GM21528 (cell line): ENCODE data around the gene SMAD2.
"Not testable (repeated sequence)": the region's sequence is repeated elsewhere in the genome, so short reads cannot be mapped to it uniquely, and the experiment has no call there.

Source experiments
- ATAC-seq: cut with Tn5 transposase; IDR thresholded peaks from one replicate; pipeline ENCODE4 v1.9.1; 2021; ENCODE audit warnings: mild to moderate bottlenecking, moderate library complexity; ENCODE audit not compliant: unreplicated experiment, low FRiP score

Gene SMAD2

GRCh38 chr18:47930199-47930930 is at the start of gene SMAD2:
SMAD2 (minus strand) TSS chr18:47930659; CDS start chr18:47896756, 33,903 bp downstream.
- peak; percentile 64 for ATAC-seq

- ATAC-seq: no peak
Observed at GRCh38 chr18:47979611-47980200, 49.2 kb upstream of the SMAD2 start.

DNA sequence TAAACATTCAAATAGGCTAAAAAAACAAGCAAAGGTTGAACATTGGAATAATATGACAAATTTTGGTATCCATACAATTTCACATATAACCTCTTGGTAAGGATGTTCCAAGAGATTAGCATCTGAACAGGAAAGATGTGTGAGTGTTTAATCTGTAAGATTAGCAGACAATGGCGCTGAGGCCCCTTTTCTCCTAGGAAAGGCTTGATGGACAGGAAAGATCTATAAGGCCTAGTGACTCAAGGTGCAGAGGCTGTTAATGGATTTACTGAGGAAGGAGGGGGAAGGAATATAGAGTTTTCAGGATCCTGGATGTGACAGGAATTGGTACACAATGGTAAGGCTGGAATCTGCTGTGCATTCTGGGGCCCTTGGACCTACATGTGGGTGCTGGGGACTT is 48.1 kb upstream of the SMAD2 start:
- no peak for ATAC-seq

GRCh38 chr18:47978141-47978540 is 47.7 kb upstream of the SMAD2 start:
- ATAC-seq: no peak

DNA sequence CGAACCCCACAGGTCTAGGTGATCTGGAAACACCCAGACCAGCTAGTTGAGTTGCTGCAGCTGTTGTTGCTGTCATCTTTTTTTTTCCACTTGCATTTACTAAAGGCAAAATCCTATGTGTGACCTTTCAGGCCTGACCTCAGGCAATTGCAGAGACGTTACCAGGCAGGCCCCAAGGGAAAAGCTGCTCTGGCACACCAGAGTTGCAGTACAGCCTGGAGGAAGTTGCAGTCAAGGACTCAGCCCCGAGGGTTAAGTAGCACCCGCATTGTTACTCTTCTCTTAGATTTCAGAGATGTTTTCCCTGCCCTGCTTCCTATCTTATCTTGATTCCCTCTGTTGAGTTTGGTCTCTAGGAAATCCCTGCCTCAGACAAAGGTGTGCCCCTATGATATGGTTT is 45.2 kb upstream of the SMAD2 start:
- no peak for ATAC-seq

- no peak for ATAC-seq
Observed at GRCh38 chr18:47975105-47975504, 44.6 kb upstream of the SMAD2 start.

DNA sequence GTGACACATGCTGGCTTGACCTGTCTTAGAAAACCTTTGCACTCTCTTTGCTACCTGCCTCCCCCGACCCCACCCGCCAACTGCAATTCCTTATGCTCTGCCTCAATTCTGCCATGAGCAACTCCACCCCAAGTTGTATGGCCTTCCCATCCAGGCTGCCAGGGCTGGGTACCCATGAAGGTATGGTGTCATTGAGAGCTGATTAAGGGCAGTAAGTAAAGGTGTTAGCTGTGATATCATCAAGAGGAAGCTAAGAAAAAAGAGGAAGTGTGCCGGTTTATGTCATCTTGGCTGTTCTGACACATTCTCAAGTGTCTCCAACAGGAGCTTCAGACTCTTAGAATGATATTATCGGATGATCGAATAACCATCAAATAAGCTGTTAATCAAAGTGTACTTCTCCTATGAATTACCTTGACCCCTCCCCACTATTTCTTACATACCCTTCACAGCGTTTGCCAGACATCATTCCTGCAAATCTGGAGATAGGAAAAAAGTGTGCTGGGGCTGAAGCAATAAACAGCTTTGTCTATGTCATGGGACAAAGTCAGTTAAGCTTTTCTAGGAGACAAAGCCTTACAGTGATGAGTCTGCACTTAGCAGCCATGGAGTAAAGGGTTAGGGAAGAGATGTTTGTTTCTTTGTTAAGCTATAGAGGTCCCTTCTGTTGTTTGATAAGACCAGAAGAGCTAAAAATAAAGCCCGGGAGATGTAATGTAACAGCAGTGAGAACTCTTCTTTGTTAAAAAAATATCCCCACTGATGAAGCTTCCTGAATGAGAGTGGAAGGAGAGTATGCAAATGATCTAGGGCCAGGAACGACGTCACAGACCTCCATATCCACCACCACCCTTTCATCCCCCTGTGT is 40.4 kb upstream of the SMAD2 start:
- no peak for ATAC-seq

- ATAC-seq: no peak
Observed at GRCh38 chr18:47969816-47970215, 39.4 kb upstream of the SMAD2 start.

DNA sequence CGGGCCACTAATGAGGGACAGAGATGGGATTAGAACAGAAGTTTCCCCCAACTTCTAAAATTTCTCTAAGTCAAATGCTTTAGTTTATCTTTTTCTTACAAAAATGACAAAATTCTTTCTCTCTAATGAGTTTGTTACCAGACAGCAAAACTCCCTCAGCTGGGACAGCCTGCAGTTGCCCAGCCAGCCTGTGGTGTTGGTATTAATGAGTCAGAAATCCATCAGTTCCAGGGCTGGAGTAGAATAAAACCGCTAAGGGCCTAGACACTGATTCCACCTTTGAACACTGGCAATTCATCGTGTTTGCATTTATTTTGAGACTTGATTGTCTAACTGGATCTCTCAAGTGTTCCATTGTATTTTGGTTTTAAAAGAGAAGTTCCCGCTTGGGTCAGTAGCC is 38.3 kb upstream of the SMAD2 start:
- ATAC-seq: no peak

DNA sequence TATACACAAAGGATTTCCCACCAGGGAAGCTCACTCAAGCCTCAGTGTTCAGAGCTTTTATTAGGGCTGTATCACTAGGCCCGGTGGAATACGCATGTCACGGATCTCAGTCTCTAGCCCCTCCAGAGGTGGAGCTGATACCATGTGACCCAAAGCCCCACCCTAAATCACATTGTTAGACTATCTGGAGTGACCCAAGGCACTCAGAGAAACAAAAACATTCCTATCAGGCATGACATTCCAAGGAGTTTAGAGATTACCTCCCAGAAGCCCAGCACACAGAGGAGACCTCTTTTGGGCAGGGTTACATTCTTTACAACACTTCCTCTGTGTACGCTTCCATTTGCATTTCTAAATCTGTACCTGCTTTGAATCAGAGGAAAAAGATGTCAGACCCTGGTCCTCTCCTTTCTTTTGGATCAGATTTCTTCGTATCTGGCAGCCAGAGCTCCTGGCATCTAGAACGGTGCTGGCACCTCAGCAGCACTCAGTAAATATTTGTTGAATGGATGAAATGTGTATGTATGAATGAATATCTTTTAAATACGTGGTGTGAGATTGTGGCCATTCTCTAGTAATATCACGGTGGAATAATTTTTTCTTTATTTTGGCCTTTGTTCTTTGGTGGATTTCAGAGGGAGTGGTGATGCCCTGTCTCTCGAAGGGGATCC is 37.7 kb upstream of the SMAD2 start:
- ATAC-seq: no peak

GRCh38 chr18:47964053-47964452 is 33.6 kb upstream of the SMAD2 start:
- ATAC-seq: no peak

DNA sequence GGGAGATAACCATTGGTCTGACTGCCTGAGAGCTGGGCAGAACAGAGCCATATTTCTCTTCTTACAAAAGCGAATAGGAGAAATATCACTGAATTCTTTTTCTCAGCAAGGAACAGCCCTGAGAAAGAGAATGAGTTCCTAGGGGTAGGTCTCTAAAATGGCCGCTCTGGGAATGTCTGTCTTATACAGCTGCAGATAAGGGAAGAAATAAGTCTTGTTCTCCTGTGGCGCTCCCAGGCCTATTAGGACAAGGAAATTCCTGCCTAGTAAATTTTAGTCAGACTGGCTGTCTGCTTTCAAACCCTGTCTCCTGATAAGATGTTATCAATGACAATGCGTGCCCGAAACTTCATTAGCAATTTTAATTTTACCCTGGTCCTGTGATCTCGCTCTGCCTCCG is 30.5 kb upstream of the SMAD2 start:
- not testable (repeated sequence) for ATAC-seq

DNA sequence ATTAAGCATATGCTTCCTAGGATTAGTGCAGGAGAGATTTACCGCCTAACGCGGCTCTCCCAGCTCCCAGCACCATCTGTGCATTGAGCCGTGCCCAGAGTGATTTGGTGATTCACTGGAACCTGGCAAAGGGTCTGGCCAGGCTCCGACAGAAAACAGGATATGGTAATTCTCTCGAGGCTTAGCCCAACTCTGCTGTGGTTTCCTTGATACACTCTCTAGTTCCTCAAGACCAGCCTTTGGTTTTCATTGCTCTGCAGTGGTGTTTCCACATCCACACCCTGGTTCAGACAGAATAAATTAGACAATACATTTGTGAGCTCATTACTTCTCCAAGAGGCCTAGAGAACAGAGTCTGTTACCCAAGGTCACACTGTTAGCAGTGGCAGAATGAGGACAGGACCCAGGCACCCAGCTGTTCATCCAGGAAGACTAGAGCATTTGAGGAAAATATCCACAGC is 23.0 kb upstream of the SMAD2 start:
- ATAC-seq: peak; percentile 55

GRCh38 chr18:47950511-47950910 is 20.1 kb upstream of the SMAD2 start:
- no peak for ATAC-seq

GRCh38 chr18:47949202-47949601 is 18.7 kb upstream of the SMAD2 start:
- ATAC-seq: no peak

DNA sequence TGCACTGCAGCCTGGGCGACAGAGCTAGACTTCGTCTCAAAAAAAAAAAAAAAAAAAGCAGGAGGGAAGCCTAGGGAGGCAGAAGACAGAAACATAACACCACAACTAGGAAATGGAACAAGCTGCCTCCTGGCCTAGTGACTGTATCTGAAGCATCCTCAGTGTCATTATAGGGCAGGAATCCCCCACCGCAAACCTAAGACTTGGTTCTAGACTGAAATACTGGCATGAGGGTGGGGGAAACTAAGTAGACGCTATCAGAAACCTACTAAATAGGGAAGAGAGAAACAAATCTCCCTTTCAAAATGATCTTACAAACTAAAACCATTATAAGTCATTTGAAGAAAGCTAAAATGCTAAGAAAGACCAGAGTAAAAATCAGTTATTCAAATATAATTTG is 16.4 kb upstream of the SMAD2 start:
- no peak for ATAC-seq

GRCh38 chr18:47944972-47945852 is 14.8 kb upstream of the SMAD2 start:
- ATAC-seq: no peak

- no peak for ATAC-seq
Observed at GRCh38 chr18:47936952-47937351, 6.5 kb upstream of the SMAD2 start.

DNA sequence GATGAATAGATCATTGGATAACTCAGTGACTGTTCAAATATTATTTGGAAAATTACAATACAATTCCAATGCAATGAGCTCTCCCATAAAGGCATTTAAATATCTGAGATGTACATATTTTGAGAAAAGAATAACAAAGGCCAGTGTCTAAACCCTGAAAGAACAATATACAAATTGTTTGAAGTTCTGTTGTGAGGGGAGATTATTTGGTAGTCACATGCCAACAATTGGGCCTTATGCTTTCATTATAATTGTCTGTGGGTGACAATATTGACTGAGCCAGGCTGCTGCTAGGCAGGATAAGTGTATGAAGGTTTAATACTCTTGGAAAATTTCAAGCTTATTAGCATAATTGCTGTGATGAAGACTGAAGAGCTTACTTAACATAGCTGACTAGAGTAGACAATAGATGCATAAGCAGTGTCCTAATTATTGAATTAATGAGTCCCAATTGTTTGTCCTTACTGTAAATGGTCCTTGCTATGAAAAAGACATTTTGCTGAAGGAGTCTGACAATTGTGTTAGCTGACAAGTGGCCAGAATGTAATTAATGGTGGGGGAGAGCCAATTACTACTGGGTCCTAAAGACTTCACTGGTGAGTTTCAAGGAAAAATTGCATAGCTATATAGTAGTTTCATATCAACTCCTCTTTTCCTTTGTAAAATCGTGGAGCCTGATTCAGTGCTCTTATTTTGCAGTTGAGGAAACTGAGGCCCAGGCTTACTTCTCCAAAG is 5.0 kb upstream of the SMAD2 start:
- no peak for ATAC-seq
